ENCODE results near the gene PDZK1.
"Not testable (repeated sequence)": the region's sequence is repeated elsewhere in the genome, so short reads cannot be mapped to it uniquely, and the experiment has no call there.

- TF ChIP-seq CTCF, POLR2A (IDR thresholded peaks at IDR 0.05): not testable (repeated sequence)
These were observed 65.3 kb downstream of the PDZK1 start for GRCh38 chr1:145641886-145642285.
